Activated CD4-positive, alpha-beta memory T cell treated with anti-CD3 and anti-CD28 coated beads for 36 hours (primary cell): Measurements from ENCODE around the gene CCDC146. TPM values are rescaled to one million over a fixed set of nuclear protein-coding genes. Genes with fewer than 3 reads are reported as not detected.
"Not testable (repeated sequence)": the region's sequence is repeated elsewhere in the genome, so short reads cannot be mapped to it uniquely, and the experiment has no call there.

ENCODE experiments used
- CTCF ChIA-PET: fragments of 350-600 bp; sonication (Branson Sonifier 250); formaldehyde crosslinking; loops from one replicate; lab custom pipeline; 2021; ENCODE audit warnings: antibody characterized with exemption, inconsistent platforms; lab: Charles Lee
- POLR2A ChIA-PET: fragments of 350-600 bp; sonication (Branson Sonifier 250); formaldehyde crosslinking; loops from one replicate; lab custom pipeline; 2021; ENCODE audit warnings: antibody characterized with exemption; lab: Charles Lee
- DNase-seq: peaks from one replicate; pipeline ENCODE4 v3.0.0-alpha.2; 2020
- H3K27ac Mint-ChIP-seq: one replicate; pipeline ENCODE4 v1.8.0; 2021; ENCODE audit warnings: mixed read lengths
- H3K27me3 Mint-ChIP-seq: one replicate; pipeline ENCODE4 v1.8.0; 2021; ENCODE audit warnings: mixed read lengths
- H3K36me3 Mint-ChIP-seq: one replicate; pipeline ENCODE4 v1.8.0; 2021; ENCODE audit warnings: mixed read lengths
- H3K4me1 Mint-ChIP-seq: one replicate; pipeline ENCODE4 v1.8.0; 2021; ENCODE audit warnings: low read depth, mixed read lengths
- H3K4me3 Mint-ChIP-seq: one replicate; pipeline ENCODE4 v1.8.0; 2021; ENCODE audit warnings: mild to moderate bottlenecking, mixed read lengths
- H3K9me3 Mint-ChIP-seq: one replicate; pipeline ENCODE4 v1.8.0; 2021; ENCODE audit warnings: mixed read lengths
- intact Hi-C: fragments of 100-400 bp; cut with micrococcal nuclease; formaldehyde crosslinking; loops from one replicate; pipeline ENCODE4 v1.15.1; 2023
- total RNA-seq, 2 experiments: library from RNA; stranded (reverse); gene quantifications; one replicate each; pipeline ENCODE4 v1.2.3, GENCODE V29; 2021

CCDC146 gene
- total RNA-seq, 2 experiments from 2014 or later: 1.0 to 1.8 TPM

GRCh38 chr7:77107659-77108058 lies 14.8 kb upstream of the CCDC146 start:
- H3K27me3 Mint-ChIP-seq: not testable (repeated sequence)

GRCh38 chr7:77108362-77108761 lies 14.1 kb upstream of the CCDC146 start:
- H3K27me3 Mint-ChIP-seq, CTCF ChIA-PET: not testable (repeated sequence)

More at GRCh38 chr7:77107659-77108058, 14.8 kb upstream of the CCDC146 start:
- H3K4me3 Mint-ChIP-seq, CTCF ChIA-PET, H3K9me3 Mint-ChIP-seq, H3K27ac Mint-ChIP-seq, intact Hi-C loops, DNase-seq, H3K4me1 Mint-ChIP-seq, H3K36me3 Mint-ChIP-seq, POLR2A ChIA-PET: not testable (repeated sequence)

GRCh38 chr7:77112719-77113306 lies 9.6 kb upstream of the CCDC146 start:
- H3K4me3 Mint-ChIP-seq, DNase-seq, H3K36me3 Mint-ChIP-seq, POLR2A ChIA-PET, intact Hi-C loops, H3K27me3 Mint-ChIP-seq, H3K27ac Mint-ChIP-seq, H3K9me3 Mint-ChIP-seq, H3K4me1 Mint-ChIP-seq: not testable (repeated sequence)
- CTCF ChIA-PET: interaction anchor here (0.5 kb wide), 1 partner anchor 113 kb away, joined by 3 read pairs; no protein-coding TSS in a partner anchor

More at GRCh38 chr7:77108362-77108761, 14.1 kb upstream of the CCDC146 start:
- H3K4me3 Mint-ChIP-seq, DNase-seq, H3K27ac Mint-ChIP-seq, intact Hi-C loops, H3K4me1 Mint-ChIP-seq, POLR2A ChIA-PET, H3K36me3 Mint-ChIP-seq, H3K9me3 Mint-ChIP-seq: not testable (repeated sequence)

- H3K27ac Mint-ChIP-seq, H3K36me3 Mint-ChIP-seq: not testable (repeated sequence)
These were observed 3.1 kb downstream of the CCDC146 start for GRCh38 chr7:77125486-77125885.

GRCh38 chr7:77127009-77127408 lies 4.6 kb downstream of the CCDC146 start:
- intact Hi-C loops, POLR2A ChIA-PET, H3K27ac Mint-ChIP-seq, H3K9me3 Mint-ChIP-seq, H3K36me3 Mint-ChIP-seq, DNase-seq, H3K27me3 Mint-ChIP-seq, H3K4me1 Mint-ChIP-seq, H3K4me3 Mint-ChIP-seq: not testable (repeated sequence)
- CTCF ChIA-PET: interaction anchor here (3.4 kb wide), 1 partner anchor 120 kb away, joined by 36 read pairs; no protein-coding TSS in a partner anchor

More at GRCh38 chr7:77125486-77125885, 3.1 kb downstream of the CCDC146 start:
- CTCF ChIA-PET: interaction anchor here (1.5 to 3.4 kb wide), 2 partner anchors 122 to 206 kb away, joined by 8 to 36 read pairs; no protein-coding TSS in a partner anchor
- H3K9me3 Mint-ChIP-seq, DNase-seq, POLR2A ChIA-PET, H3K4me3 Mint-ChIP-seq, intact Hi-C loops, H3K27me3 Mint-ChIP-seq: not testable (repeated sequence)
- H3K4me1 Mint-ChIP-seq: peaks cover 14% of the 10 kb centered on the region

GRCh38 chr7:77128582-77129410 lies 6.4 kb downstream of the CCDC146 start:
- H3K4me3 Mint-ChIP-seq, DNase-seq, H3K9me3 Mint-ChIP-seq, H3K4me1 Mint-ChIP-seq, H3K27ac Mint-ChIP-seq, H3K27me3 Mint-ChIP-seq, POLR2A ChIA-PET, CTCF ChIA-PET, H3K36me3 Mint-ChIP-seq: not testable (repeated sequence)
- intact Hi-C loops: loop anchor here (1.0 kb wide), 1 partner anchor 119 kb away; no protein-coding TSS in a partner anchor

GRCh38 chr7:77131781-77132180 lies 9.4 kb downstream of the CCDC146 start:
- H3K4me1 Mint-ChIP-seq, intact Hi-C loops, H3K27me3 Mint-ChIP-seq, CTCF ChIA-PET, DNase-seq, H3K36me3 Mint-ChIP-seq, H3K9me3 Mint-ChIP-seq, POLR2A ChIA-PET, H3K27ac Mint-ChIP-seq, H3K4me3 Mint-ChIP-seq: not testable (repeated sequence)

GRCh38 chr7:77138668-77139067 lies 16.3 kb downstream of the CCDC146 start:
- H3K36me3 Mint-ChIP-seq, CTCF ChIA-PET, H3K4me1 Mint-ChIP-seq, H3K4me3 Mint-ChIP-seq, H3K27me3 Mint-ChIP-seq, intact Hi-C loops, H3K27ac Mint-ChIP-seq, DNase-seq, POLR2A ChIA-PET: not testable (repeated sequence)
- H3K9me3 Mint-ChIP-seq: peaks cover 15% of the 10 kb centered on the region

- peaks cover 25% of the 10 kb centered on the region for H3K9me3 Mint-ChIP-seq
- DNase-seq, H3K4me1 Mint-ChIP-seq, H3K27me3 Mint-ChIP-seq, intact Hi-C loops, H3K4me3 Mint-ChIP-seq, POLR2A ChIA-PET, H3K27ac Mint-ChIP-seq, H3K36me3 Mint-ChIP-seq: not testable (repeated sequence)
- CTCF ChIA-PET: interaction anchor here (0.7 kb wide), 1 partner anchor 107 kb away, joined by 3 read pairs; no protein-coding TSS in a partner anchor
These were observed 17.9 kb downstream of the CCDC146 start for GRCh38 chr7:77140291-77140690.

GRCh38 chr7:77152232-77152631 lies 29.8 kb downstream of the CCDC146 start:
- CTCF ChIA-PET, H3K4me3 Mint-ChIP-seq, H3K27me3 Mint-ChIP-seq, H3K27ac Mint-ChIP-seq, POLR2A ChIA-PET, DNase-seq, H3K36me3 Mint-ChIP-seq, H3K9me3 Mint-ChIP-seq, intact Hi-C loops: not testable (repeated sequence)
- peaks cover 11% of the 10 kb centered on the region for H3K4me1 Mint-ChIP-seq

GRCh38 chr7:77154917-77155464 lies 32.6 kb downstream of the CCDC146 start:
- peaks cover 20% of the 10 kb centered on the region for H3K4me1 Mint-ChIP-seq
- DNase-seq, H3K9me3 Mint-ChIP-seq, CTCF ChIA-PET, H3K36me3 Mint-ChIP-seq, H3K4me3 Mint-ChIP-seq, POLR2A ChIA-PET, H3K27ac Mint-ChIP-seq, H3K27me3 Mint-ChIP-seq: not testable (repeated sequence)
- intact Hi-C loops: loop anchor here (5.0 kb wide), 1 partner anchor 112 kb away; no protein-coding TSS in a partner anchor
